Testis (tissue), 3 donors: ENCODE data around the gene ALOX5AP. TPM values are rescaled to one million over a fixed set of nuclear protein-coding genes. Genes with fewer than 3 reads are reported as not detected.

Source experiments
- DNase-seq: peaks from one replicate; pipeline ENCODE4 v3.0.0-alpha.2; 2019
- H3K27ac ChIP-seq, 2 donors: fragments of 200-600 bp; sonication (generic); one replicate each; pipeline ENCODE4 v1.5.1; 2019
- H3K27me3 ChIP-seq: fragments of 200-600 bp; sonication (generic); one replicate; pipeline ENCODE4 v1.5.1; 2019
- H3K36me3 ChIP-seq: fragments of 200-600 bp; sonication (generic); one replicate; pipeline ENCODE4 v1.5.1; 2017; ENCODE audit warnings: low read depth; ENCODE audit errors: missing control alignments
- H3K4me1 ChIP-seq: fragments of 200-600 bp; sonication (generic); one replicate; pipeline ENCODE4 v1.5.1; 2019
- H3K4me3 ChIP-seq, 2 donors: fragments of 200-600 bp; sonication (generic); one replicate each; pipeline ENCODE4 v1.5.1; 2017 to 2019
- H3K9me3 ChIP-seq: fragments of 200-600 bp; sonication (generic); one replicate; pipeline ENCODE4 v1.5.1; 2017
- CTCF ChIP-seq, 3 experiments: fragments of 450-650 bp in 2 of 3; fragments of 200-600 bp in 1 of 3; sonication (generic) in 1 of 3; IDR thresholded peaks; one replicate each; pipeline ENCODE4 v1.5.1; 2016 to 2019; ENCODE audit warnings: antibody characterized with exemption in 3 of 3, mild to moderate bottlenecking in 2 of 3, moderate library complexity in 1 of 3
- POLR2A ChIP-seq: fragments of 450-650 bp; IDR thresholded peaks from one replicate; pipeline ENCODE4 v1.6.1; 2017; ENCODE audit warnings: antibody characterized with exemption, mild to moderate bottlenecking, moderate library complexity
- WGBS, 2 donors: methylation state at CpG; one replicate each; pipeline ENCODE4 v1.1.5; 2018; 5-methylcytosine and 5-hydroxymethylcytosine counted together
- intact Hi-C: fragments of 100-400 bp; cut with DNase I; formaldehyde crosslinking; loops from one replicate; pipeline ENCODE4 v1.15.1; 2023; ENCODE audit warnings: low total_unique reads
- polyA plus RNA-seq: library from polyadenylated mRNA; stranded (reverse); fragments of 350-450 nt; fragmentation: Illumina TruSeq; extraction: RNeasy Lipid Tissue Mini Kit (QIAGEN cat#74804); gene quantifications from one replicate; pipeline ENCODE4 v1.2.3, GENCODE V29; 2014; ENCODE audit warnings: low read depth, low replicate concordance; ENCODE audit not compliant: insufficient read depth
- total RNA-seq, 2 donors: library from RNA; depleted of rRNA; stranded (reverse); fragments of >200 nt; gene quantifications; one replicate each; pipeline ENCODE4 v1.2.3, GENCODE V29; 2016

Gene ALOX5AP
- total and polyA plus RNA-seq, 3 donors from 2014 or later = 2.5 to 13.4 (median 7.3) TPM

GRCh38 chr13:30770929-30771328 is 35.6 kb downstream of the ALOX5AP start:
- no peaks in the 10 kb centered on the region for H3K9me3 ChIP-seq
- TF ChIP-seq POLR2A (no peak), CTCF (IDR thresholded peaks at IDR 0.05) (no peak)
- intact Hi-C loops = no loop called here
- no peaks in the 10 kb centered on the region for H3K27me3 ChIP-seq
- H3K27ac ChIP-seq = no peak overlapping the region
- 69 to 92% methylated on average over 4 of the region's 4 CpGs for WGBS, 2 donors
- no peak overlapping the region for H3K4me3 ChIP-seq
- no peak for DNase-seq
- no peaks in the 10 kb centered on the region for H3K36me3 ChIP-seq
- H3K4me1 ChIP-seq = no peaks in the 10 kb centered on the region

DNA sequence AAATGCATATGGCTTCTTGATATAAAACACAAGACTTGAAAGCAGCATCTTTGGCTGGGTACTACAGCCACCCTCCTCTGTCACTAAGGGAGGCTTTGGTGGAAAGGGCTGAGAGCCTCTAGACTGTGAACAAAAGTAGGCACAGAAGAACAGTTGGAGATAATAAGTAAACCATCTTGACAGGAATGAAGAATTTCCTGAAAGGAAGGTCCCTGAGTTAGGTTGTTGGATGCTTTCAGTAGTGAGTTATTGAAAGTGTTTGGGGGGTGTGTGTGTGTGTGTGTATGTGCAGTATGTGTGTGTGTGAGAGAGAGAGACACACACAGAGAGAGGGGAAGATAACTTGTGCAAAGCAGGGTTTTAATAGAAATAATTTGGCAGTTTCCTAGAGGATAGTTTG is 38.2 kb downstream of the ALOX5AP start:
- H3K4me3 ChIP-seq = no peak overlapping the region
- no peaks in the 10 kb centered on the region for H3K27me3 ChIP-seq

DNA sequence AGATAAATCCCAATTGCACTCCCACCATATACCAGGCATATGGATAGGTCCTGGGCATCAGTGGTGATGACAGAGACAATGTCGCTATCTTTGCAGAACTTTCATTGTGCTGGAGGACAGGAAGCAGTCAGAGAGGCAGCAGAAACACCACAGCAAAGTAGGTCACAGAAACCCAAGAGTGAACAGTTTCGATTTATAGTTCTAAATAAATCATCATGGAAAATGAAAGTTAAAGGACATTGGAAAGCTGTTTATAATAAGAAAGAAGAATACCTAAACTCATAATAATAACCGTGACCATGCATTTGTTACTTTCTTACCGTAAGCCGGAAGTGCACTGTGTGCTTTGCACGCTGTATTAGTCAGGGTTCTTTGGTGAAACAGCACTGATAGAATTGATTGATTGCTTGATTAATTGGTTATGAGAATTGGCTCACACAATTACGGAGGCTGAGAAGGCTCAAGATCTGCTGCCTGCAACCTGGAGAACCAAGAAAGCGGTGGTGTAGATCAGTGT is 38.9 kb downstream of the ALOX5AP start:
- no peak for DNase-seq
- Histone ChIP-seq H3K36me3 (no peaks in the 10 kb centered on the region), H3K4me3 (no peak overlapping the region), H3K27ac (no peak overlapping the region), H3K9me3 (no peaks in the 10 kb centered on the region), H3K27me3 (no peaks in the 10 kb centered on the region), H3K4me1 (no peaks in the 10 kb centered on the region)
- 66 to 83% methylated on average over 8 of the region's 8 CpGs for WGBS, 2 donors
- TF ChIP-seq POLR2A (no peak), CTCF (IDR thresholded peaks at IDR 0.05) (no peak)
- intact Hi-C loops = no loop called here

More for the DNA sequence above, 38.2 kb downstream of the ALOX5AP start:
- intact Hi-C loops = no loop called here
- no peak overlapping the region for H3K27ac ChIP-seq
- H3K9me3 ChIP-seq = no peaks in the 10 kb centered on the region
- no peaks in the 10 kb centered on the region for H3K36me3 ChIP-seq
- no peak for TF ChIP-seq POLR2A
- DNase-seq = no peak
- H3K4me1 ChIP-seq = no peaks in the 10 kb centered on the region

- H3K4me3 ChIP-seq = no peak overlapping the region
- TF ChIP-seq POLR2A (no peak), CTCF (IDR thresholded peaks at IDR 0.05) (no peak)
- H3K4me1 ChIP-seq = no peaks in the 10 kb centered on the region
- no peaks in the 10 kb centered on the region for H3K27me3 ChIP-seq
- no peaks in the 10 kb centered on the region for H3K9me3 ChIP-seq
- WGBS, 2 donors = 86 to 87% methylated on average over 2 of the region's 2 CpGs
- DNase-seq = no peak
- intact Hi-C loops = no loop called here
- no peak overlapping the region for H3K27ac ChIP-seq
- H3K36me3 ChIP-seq = no peaks in the 10 kb centered on the region
Observed at GRCh38 chr13:30776661-30777060, 41.3 kb downstream of the ALOX5AP start.

DNA sequence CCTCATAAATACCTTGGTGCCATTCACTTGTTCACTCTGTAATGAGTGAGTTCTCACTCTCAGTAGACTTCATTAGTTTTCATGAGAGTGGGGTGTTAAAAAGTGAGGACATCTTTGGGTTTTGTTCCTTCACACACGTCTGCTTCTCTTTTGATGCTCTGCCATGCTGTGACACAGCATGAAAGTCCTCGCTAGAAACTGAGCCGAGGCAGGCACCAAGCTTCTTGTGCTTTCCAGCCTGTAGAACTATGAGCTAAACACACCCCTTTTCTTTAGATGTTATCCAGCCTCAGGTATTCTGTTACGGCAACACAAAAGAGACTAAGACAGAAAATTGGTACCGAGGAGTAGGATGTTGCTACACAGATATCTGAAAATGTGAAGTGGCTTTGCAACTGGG is 43.7 kb downstream of the ALOX5AP start:
- TF ChIP-seq CTCF (IDR thresholded peaks at IDR 0.05) = no peak
- TF ChIP-seq POLR2A = no peak
- H3K4me1 ChIP-seq = no peaks in the 10 kb centered on the region
- WGBS, 2 donors = 83 to 88% methylated on average over 5 of the region's 5 CpGs
- H3K9me3 ChIP-seq = no peaks in the 10 kb centered on the region
- H3K27me3 ChIP-seq = no peaks in the 10 kb centered on the region
- intact Hi-C loops = no loop called here
- no peak overlapping the region for H3K4me3 ChIP-seq
- no peaks in the 10 kb centered on the region for H3K36me3 ChIP-seq
- DNase-seq = no peak
- no peak overlapping the region for H3K27ac ChIP-seq
